WERI-Rb-1 (cell line): ENCODE measurements around the gene GALNT5.

Experiments
- DNase-seq: peaks from one replicate; pipeline ENCODE4 v3.0.0-alpha.2; 2020
- H3K27ac ChIP-seq: fragments of 250-450 bp; sonication (Bioruptor Pico); 2 replicates; pipeline ENCODE4 v1.5.1; 2020; ENCODE audit warnings: mild to moderate bottlenecking, moderate library complexity
- H3K27me3 ChIP-seq: fragments of 250-450 bp; sonication (Bioruptor Pico); 2 replicates; pipeline ENCODE4 v1.5.1; 2021; ENCODE audit warnings: mild to moderate bottlenecking, low read depth, moderate library complexity; ENCODE audit not compliant: insufficient read depth, severe bottlenecking
- H3K36me3 ChIP-seq: fragments of 250-450 bp; sonication (Bioruptor Pico); 2 replicates; pipeline ENCODE4 v1.5.1; 2020; ENCODE audit warnings: mild to moderate bottlenecking, moderate library complexity
- H3K4me3 ChIP-seq: 2 replicates; pipeline ENCODE4 v1.5.1; 2011; ENCODE audit warnings: low read depth, mild to moderate bottlenecking, control low read depth, low read length
- H3K9me3 ChIP-seq: fragments of 250-450 bp; sonication (Bioruptor Pico); 2 replicates; pipeline ENCODE4 v1.5.1; 2021; ENCODE audit warnings: mild to moderate bottlenecking, moderate library complexity; ENCODE audit not compliant: severe bottlenecking
- CTCF ChIP-seq: IDR thresholded peaks from 2 replicates; pipeline ENCODE4 v1.5.1; 2011; ENCODE audit warnings: low read depth, mild to moderate bottlenecking, control low read depth, inconsistent platforms, low read length

The GALNT5 gene

GRCh38 chr2:157361526-157361925 is 104.0 kb downstream of the GALNT5 start:
- no peak for TF ChIP-seq CTCF
- Histone ChIP-seq H3K9me3 (peaks cover 6% of the 10 kb centered on the region), H3K4me3 (no peak overlapping the region), H3K27ac (no peak overlapping the region), H3K27me3 (no peaks in the 10 kb centered on the region), H3K36me3 (no peaks in the 10 kb centered on the region)
- DNase-seq = no peak

- DNase-seq = no peak
- no peak overlapping the region for H3K4me3 ChIP-seq
- H3K9me3 ChIP-seq = peaks cover 6% of the 10 kb centered on the region
- no peak for TF ChIP-seq CTCF
- H3K27me3 ChIP-seq = no peaks in the 10 kb centered on the region
- H3K27ac ChIP-seq = no peak overlapping the region
- no peaks in the 10 kb centered on the region for H3K36me3 ChIP-seq
Measured at GRCh38 chr2:157362627-157363026, 105.1 kb downstream of the GALNT5 start.

GRCh38 chr2:157363612-157364101 is 106.2 kb downstream of the GALNT5 start:
- H3K27me3 ChIP-seq = no peaks in the 10 kb centered on the region
- peaks cover 6% of the 10 kb centered on the region for H3K9me3 ChIP-seq
- TF ChIP-seq CTCF = no peak
- H3K27ac ChIP-seq = no peak overlapping the region
- no peaks in the 10 kb centered on the region for H3K36me3 ChIP-seq
- no peak overlapping the region for H3K4me3 ChIP-seq
- no peak for DNase-seq
